Lung (tissue), 12 donors: ENCODE measurements around the gene ZBTB25. TPM values are rescaled to one million over a fixed set of nuclear protein-coding genes. Genes with fewer than 3 reads are reported as not detected.
A peak's percentile ranks its signal among the peaks of the same experiment; 100 is the strongest.

Source experiments
- ATAC-seq: fragments of 200-7000 bp; cut with Tn5 transposase; one replicate; pipeline ENCODE4 v1.9.1; 2020; ENCODE audit warnings: moderate number of reproducible peaks; ENCODE audit not compliant: insufficient read depth, low FRiP score
- DNase-seq, 3 donors: peaks; one replicate each; pipeline ENCODE4 v3.0.0-alpha.2; 2013 to 2017
- H3K27ac ChIP-seq, 2 donors: one replicate each; pipeline ENCODE4 v1.5.1; 2013; ENCODE audit warnings: mild to moderate bottlenecking in 2 of 2, moderate library complexity in 2 of 2, control low read depth in 1 of 2, inconsistent platforms in 1 of 2, low read depth in 1 of 2, low read length in 1 of 2
- H3K27me3 ChIP-seq, 3 donors: one replicate each; pipeline ENCODE4 v1.5.1; 2013; ENCODE audit warnings: low read length in 2 of 3; ENCODE audit not compliant: control insufficient read depth in 3 of 3, insufficient read depth in 3 of 3
- H3K36me3 ChIP-seq, 4 donors: one replicate each; pipeline ENCODE4 v1.5.1; 2013; ENCODE audit warnings: low read length in 4 of 4, mild to moderate bottlenecking in 1 of 4, moderate library complexity in 1 of 4; ENCODE audit not compliant: control insufficient read depth in 4 of 4, insufficient read depth in 4 of 4
- H3K4me1 ChIP-seq, 5 donors: one replicate each; pipeline ENCODE4 v1.5.1; 2013; ENCODE audit warnings: low read length in 5 of 5, mild to moderate bottlenecking in 2 of 5, moderate library complexity in 1 of 5; ENCODE audit not compliant: control insufficient read depth in 5 of 5, insufficient read depth in 5 of 5
- H3K4me3 ChIP-seq: one replicate; pipeline ENCODE4 v1.5.1; 2013; ENCODE audit warnings: mild to moderate bottlenecking, control low read depth, moderate library complexity
- H3K9ac ChIP-seq, 2 donors: one replicate each; pipeline ENCODE4 v1.5.1; 2013; ENCODE audit warnings: low read length in 2 of 2, control low read depth in 1 of 2; ENCODE audit not compliant: insufficient read depth in 1 of 2
- H3K9me3 ChIP-seq, 4 donors: one replicate each; pipeline ENCODE4 v1.5.1; 2013; ENCODE audit warnings: low read length in 3 of 4, mild to moderate bottlenecking in 1 of 4, moderate library complexity in 1 of 4; ENCODE audit not compliant: control insufficient read depth in 4 of 4, insufficient read depth in 3 of 4
- WGBS, 2 donors: extraction: QIAGEN DNeasy Blood & Tissue Kit; methylation state at CpG; one replicate each; pipeline ENCODE4 v1.1.7; 2013; 5-methylcytosine and 5-hydroxymethylcytosine counted together
- polyA plus RNA-seq, 2 donors: library from polyadenylated mRNA; stranded (reverse); fragments of 200-250 nt; gene quantifications; one replicate each; pipeline ENCODE4 v1.2.1, GENCODE V29; 2013
- total RNA-seq, 2 donors: library from RNA; depleted of rRNA in 1 of 2; stranded (reverse); fragments of >200 nt in 1 of 2; gene quantifications; one replicate each; pipeline ENCODE4 v1.2.1, GENCODE V29; 2014 to 2021
- TF ChIP-seq, protein P1 (sequence below): IDR thresholded peaks from 2 replicates; pipeline ENCODE4 v1.5.1; 2012; ENCODE audit warnings: mild to moderate bottlenecking; ENCODE audit errors: control extremely low read depth, extremely low read depth
- donor health status: control.
- donor health status: control.
- donor health status: Bipolar disorder and iron deficiency.
- donor health status: healthy.
- donor health status: DM: yes; HTN: yes; CAD: no.

The ZBTB25 gene
- total and polyA plus RNA-seq, 4 donors: 4.0 to 15.4 (median 9.2) TPM

- Histone ChIP-seq H3K4me3 (no peak overlapping the region), H3K9me3 (no peaks in the 10 kb centered on the region), H3K27ac (no peak overlapping the region), H3K9ac (no peak overlapping the region), H3K36me3 (peaks cover 17 to 42% (median 28%) of the 10 kb centered on the region in 4 donors), H3K4me1 (no peaks in the 10 kb centered on the region), H3K27me3 (no peaks in the 10 kb centered on the region)
- DNase-seq (no peak), ATAC-seq (no peak)
- WGBS, 2 donors: 97 to 98% methylated on average over 7 of the region's 7 CpGs
- TF ChIP-seq, protein P1, sequence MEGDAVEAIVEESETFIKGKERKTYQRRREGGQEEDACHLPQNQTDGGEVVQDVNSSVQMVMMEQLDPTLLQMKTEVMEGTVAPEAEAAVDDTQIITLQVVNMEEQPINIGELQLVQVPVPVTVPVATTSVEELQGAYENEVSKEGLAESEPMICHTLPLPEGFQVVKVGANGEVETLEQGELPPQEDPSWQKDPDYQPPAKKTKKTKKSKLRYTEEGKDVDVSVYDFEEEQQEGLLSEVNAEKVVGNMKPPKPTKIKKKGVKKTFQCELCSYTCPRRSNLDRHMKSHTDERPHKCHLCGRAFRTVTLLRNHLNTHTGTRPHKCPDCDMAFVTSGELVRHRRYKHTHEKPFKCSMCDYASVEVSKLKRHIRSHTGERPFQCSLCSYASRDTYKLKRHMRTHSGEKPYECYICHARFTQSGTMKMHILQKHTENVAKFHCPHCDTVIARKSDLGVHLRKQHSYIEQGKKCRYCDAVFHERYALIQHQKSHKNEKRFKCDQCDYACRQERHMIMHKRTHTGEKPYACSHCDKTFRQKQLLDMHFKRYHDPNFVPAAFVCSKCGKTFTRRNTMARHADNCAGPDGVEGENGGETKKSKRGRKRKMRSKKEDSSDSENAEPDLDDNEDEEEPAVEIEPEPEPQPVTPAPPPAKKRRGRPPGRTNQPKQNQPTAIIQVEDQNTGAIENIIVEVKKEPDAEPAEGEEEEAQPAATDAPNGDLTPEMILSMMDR: no peak
Measured at GRCh38 chr14:64417771-64418125, 85.9 kb downstream of the ZBTB25 start.

DNA sequence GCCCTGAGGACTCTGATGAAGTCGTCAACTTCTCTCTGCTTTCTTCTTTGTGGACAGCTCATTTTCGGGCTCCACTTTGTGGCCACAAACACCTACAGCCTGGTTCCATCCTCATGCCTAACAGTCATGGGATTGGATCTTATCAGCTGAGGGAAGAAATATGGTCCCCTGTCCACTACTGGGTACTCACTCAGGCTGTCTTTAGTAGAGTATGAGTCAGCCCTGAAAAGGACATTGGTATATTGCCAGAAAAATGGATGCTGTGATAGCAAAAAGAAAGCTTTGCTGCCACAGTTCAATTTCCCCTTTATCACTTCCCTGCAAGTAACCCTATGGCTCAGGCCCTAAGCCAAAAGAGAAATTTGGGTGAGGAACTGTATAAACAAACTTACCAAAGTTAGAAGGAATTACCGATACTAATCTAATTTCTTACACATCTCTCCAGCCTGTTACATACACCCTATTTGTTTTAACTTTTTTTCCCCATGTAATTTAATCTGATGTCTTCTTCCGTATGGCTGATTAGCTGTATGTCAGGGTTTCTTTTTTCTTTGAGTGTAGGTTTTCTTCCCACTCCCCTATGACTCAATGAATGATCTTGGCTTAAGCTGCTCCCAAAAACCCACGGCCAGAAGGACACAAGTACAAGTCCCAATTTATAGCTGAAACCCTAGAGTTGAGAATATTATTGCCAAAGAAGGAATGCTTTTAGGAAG, 86.4 kb downstream of the ZBTB25 start:
- WGBS, 2 donors: 91 to 94% methylated on average over 5 of the region's 5 CpGs
- ATAC-seq: no peak

GRCh38 chr14:64416348-64416932, 87.2 kb downstream of the ZBTB25 start:
- no peak for ATAC-seq
- DNase-seq: peak in 1 of 3 donors; percentile 13
- H3K9ac ChIP-seq: no peak overlapping the region
- H3K27me3 ChIP-seq: no peaks in the 10 kb centered on the region
- no peaks in the 10 kb centered on the region for H3K4me1 ChIP-seq
- TF ChIP-seq, protein P1: no peak
- H3K36me3 ChIP-seq: peaks cover 19 to 45% (median 25%) of the 10 kb centered on the region in 4 donors
- WGBS, 2 donors: 71 to 85% methylated on average over 3 of the region's 3 CpGs
- H3K27ac ChIP-seq: no peak overlapping the region
- no peak overlapping the region for H3K4me3 ChIP-seq
- no peaks in the 10 kb centered on the region for H3K9me3 ChIP-seq

More for the DNA sequence above, 86.4 kb downstream of the ZBTB25 start:
- H3K4me1 ChIP-seq: no peaks in the 10 kb centered on the region
- TF ChIP-seq, protein P1: no peak
- peaks cover 18 to 45% (median 27%) of the 10 kb centered on the region in 4 donors for H3K36me3 ChIP-seq
- no peak overlapping the region for H3K27ac ChIP-seq
- H3K27me3 ChIP-seq: no peaks in the 10 kb centered on the region
- H3K9ac ChIP-seq: no peak overlapping the region
- DNase-seq: no peak
- H3K9me3 ChIP-seq: no peaks in the 10 kb centered on the region
- no peak overlapping the region for H3K4me3 ChIP-seq
